ENCODE measurements around the gene ALOX15B.

- TF ChIP-seq EGR1 (IDR thresholded peaks at IDR 0.05; ENCODE audit: low read depth in 2 of 2), result no peak
- TF ChIP-seq CTCF (IDR thresholded peaks at IDR 0.05; ENCODE audit: low read depth, low read length, missing input control), result no peak
- no peak for TF ChIP-seq MAX (IDR thresholded peaks at IDR 0.05)
Observed at GRCh38 chr17:8059131-8059530, 20.3 kb downstream of the ALOX15B start.

Data from liver (tissue), 3 donors.